HG02588 (cell line): ENCODE measurements around the gene CDC25C.
"Not testable (repeated sequence)": the region's sequence is repeated elsewhere in the genome, so short reads cannot be mapped to it uniquely, and the experiment has no call there.

Source experiments
- ATAC-seq: cut with Tn5 transposase; IDR thresholded peaks from one replicate; pipeline ENCODE4 v1.9.1; 2021; ENCODE audit warnings: mild to moderate bottlenecking, moderate library complexity; ENCODE audit not compliant: unreplicated experiment

Gene CDC25C

DNA sequence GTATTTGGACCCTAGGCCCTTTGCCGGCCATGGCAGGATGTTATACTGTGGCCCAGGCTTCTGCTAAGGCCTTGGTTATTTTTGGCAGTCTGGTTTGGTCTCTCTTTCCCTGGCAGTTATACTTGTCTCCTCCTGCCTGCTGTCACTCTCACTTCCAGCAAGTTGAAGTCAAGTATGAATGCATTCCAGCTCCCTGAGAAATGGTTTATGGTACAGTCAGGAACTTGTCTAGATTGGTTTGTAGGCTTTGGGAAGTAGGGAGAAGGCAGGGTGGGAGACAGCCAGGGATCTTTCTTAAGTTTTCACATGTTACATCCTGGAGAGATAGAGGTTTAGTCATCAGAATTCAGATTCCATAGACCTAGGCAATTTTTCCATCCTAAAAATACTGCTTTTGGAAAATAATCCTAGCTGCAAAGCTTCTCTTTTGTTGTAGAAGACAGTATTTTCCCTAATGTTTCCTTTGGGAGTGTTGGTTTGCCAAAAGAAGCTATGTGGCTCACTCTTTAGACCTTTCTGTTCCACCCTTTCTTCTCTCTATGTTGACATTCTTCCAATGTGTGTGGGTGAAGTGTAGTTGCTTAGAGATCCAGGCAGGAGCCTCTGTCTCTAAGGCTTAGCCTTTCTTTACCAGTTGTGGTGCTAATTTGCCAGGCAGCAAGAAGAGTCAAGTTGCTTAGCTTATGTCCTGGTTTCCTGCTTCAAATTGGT lies 18.4 kb upstream of the CDC25C start:
- no peak for ATAC-seq

DNA sequence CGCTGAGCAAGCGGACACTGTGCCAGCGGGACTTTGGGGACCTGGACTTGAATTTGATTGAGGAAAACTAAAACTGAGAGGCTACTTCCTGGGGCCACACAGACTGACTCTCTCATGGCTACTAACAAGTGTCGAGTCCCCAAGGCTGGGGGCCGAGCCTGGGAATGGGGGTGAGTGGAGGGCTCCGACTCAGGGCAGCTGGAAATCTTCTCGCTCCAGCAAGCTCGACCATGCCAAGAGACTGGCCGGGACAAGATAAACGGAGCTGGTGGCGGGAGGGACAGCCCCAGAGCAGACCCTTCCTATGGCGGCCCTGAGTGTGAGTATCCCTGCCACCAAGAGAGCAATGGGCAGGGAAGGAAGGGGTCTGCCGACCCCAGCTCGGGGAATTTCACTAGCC lies 15.3 kb upstream of the CDC25C start:
- no peak for ATAC-seq

DNA sequence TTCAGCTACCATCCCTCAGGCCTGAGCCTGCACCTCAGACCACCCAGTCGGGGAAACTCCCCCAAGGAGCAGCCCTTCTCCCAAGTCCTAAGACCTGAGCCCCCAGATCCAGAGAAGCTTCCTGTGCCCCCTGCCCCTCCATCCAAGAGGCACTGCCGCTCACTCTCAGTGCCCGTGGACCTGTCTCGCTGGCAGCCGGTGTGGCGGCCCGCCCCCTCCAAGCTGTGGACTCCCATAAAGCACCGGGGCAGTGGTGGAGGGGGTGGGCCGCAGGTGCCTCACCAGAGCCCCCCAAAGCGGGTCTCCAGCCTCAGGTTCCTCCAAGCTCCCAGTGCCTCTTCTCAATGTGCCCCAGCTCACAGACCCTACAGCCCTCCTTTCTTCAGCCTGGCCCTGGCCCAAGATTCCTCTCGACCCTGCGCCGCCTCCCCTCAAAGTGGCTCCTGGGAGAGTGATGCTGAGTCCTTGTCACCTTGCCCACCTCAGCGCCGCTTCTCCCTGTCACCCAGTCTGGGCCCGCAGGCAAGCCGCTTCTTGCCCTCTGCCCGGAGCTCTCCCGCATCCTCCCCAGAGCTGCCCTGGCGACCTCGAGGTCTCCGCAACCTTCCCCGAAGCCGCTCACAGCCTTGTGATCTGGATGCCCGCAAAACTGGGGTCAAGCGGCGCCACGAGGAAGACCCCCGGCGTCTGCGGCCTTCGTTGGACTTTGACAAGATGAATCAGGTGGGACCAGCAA lies 13.5 kb upstream of the CDC25C start:
- ATAC-seq: no peak

DNA sequence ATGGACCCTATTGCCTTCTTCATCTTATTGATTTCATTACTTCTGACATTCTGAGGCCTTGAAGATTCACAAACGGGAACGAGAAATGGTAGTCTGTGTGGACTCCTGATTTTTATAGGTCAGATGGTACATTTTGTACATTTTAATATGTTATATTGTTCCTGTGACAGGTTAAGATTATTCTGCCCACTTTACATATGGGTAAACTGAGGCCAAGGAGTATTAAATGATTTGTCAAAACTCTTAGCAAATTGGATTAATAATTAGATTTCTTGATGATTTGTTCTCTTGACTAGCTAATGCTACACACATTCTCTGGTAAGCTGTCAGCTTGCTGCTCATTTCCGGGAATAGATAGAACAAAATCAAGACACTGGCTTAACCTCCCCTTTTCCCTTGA lies 8.4 kb upstream of the CDC25C start:
- ATAC-seq: no peak

DNA sequence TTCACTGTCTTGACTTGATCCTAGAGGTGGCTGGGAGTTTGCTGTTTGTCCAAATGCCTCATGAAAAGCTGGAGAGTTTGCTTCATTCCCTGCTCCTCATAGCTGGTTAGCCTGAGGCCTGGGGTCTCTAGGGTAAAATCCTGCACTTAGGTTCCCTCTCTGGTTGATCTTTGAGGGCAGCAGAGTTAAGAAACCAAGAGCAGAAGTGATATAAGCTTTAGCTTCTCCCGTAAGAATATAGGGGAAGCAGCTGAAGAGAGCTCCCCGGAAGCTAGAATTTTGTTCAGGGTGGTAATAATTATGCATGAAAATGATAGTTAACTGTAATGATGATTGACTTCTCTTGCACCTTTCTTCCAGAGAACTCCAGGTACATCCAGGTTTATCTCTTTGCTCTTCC lies 7.9 kb upstream of the CDC25C start:
- no peak for ATAC-seq

DNA sequence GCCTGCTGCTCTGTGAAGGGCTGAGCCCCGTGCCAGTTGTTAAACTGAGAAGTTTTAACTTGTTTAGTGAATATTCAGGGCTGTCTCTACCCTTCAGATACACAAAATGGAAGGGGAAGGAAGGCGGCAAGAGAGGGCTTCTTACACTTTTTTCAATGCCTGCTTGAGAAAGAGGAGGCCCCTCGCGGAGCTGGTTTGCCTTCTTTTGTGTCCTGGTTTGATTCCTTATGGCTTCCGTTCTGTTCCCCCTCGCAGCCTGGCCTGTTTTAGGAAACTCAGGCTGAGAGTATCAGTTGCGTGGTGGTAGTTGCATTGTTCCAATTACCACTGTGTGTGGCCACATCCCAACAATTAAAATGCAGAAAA lies 7.5 kb upstream of the CDC25C start:
- ATAC-seq: no peak

DNA sequence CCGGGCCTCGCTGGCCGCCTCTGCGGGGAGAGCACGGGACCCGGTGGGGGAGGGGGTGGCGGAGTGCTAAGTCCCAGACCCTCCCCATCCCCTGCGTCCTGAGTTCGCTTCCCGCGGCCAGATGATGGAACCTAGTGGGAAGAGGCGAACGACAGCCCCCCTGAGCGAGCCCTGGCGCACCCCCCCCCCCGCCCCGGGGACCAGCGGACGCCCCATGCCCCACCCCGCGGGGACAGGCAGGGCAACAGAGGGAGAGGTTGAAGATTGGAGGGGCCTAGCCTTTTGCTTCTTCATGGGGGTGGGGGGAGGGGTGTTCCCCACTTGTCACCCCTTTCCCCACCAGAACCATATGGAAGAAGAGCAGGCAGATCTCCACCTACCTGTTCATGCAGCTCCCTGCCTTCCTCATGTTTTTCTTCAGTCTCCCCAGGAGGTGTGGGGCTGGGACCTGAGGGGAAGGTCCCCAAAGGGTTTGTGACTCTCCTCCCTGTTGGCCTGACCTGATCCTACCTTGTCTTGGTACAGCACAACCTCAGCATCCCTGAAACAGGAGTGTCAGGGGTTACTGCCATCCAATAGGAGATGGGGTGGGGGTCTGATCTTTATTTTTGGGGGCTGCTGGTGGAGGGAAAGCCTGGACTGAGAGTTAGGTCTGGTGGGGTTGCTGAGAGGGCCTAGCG lies 6.9 kb upstream of the CDC25C start:
- ATAC-seq: no peak

DNA sequence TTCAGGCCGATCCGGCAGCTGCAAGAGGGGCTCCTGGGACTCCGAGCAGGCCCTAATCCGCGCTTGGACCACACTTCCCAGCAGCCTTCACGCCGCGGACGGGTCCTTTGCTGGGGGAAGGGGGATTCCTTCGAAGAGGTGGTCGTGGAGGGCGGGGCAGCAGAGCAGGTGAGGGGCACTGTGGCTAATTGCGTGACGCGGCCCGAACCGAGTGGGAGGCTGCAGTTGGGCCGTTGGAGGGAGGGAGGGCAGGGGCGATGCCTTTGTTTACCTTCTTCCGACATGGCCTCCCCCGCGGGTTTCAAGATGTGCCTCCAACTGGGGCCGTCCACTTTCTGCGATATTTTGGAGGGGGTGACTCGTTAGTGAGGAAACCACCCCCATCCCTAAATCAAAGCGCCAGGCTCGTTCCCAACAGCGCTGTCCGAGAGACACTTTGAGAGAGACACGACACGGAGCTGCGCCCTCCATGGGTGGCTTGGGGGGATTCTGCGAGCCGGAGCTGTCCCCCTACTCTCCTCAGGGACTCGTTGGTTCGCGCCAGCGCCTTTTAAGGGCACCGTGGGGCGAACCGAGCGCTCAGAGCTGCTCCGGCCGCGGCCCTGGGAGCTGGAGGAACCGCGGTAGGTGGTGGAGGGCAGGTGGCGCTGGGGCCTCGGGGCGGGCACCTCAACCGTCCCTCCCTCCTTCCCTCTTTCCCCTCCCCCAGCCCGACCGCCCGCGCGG lies 6.2 kb upstream of the CDC25C start, which contains the start of gene FAM53C:
FAM53C (plus strand) TSS at position 582 of the 726 bp plus-strand sequence. CDS start 3,070 bp downstream, outside the sequence.
- peak; percentile 84 for ATAC-seq

DNA sequence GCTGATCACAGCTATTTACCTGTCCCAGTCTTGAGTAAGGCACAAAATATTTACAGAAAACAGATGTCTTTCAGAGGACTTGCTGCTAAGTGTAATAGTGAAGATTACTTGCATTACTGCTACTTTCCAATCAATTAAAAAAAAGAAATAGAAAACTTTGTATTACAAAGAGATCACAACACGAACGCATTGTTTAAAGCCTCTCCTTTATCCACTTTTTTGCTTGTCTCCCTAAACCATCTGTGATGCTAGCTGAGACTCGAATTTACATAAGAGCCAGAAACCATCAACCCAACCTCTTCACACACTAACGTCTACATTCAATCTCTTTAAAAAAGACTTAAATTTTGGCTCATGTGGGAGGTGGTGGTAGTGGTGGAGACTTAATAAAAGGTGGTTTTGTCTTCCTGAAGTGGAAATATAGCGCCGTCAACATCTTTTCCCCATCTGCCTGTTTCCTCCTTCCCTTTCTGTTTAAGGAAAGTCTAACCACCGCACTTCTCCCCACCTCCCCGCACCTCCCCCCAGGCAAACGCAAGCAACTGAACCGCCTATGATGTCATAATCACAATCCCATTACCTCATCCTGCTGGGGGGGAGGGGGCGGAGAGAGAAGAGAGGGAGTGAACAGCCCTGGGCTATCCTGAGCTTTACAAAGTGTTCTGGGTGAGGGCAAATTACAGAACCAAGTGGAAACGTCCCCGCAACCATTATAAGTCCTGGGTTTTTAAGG lies 5.5 kb upstream of the CDC25C start:
- ATAC-seq: peak; percentile 21

DNA sequence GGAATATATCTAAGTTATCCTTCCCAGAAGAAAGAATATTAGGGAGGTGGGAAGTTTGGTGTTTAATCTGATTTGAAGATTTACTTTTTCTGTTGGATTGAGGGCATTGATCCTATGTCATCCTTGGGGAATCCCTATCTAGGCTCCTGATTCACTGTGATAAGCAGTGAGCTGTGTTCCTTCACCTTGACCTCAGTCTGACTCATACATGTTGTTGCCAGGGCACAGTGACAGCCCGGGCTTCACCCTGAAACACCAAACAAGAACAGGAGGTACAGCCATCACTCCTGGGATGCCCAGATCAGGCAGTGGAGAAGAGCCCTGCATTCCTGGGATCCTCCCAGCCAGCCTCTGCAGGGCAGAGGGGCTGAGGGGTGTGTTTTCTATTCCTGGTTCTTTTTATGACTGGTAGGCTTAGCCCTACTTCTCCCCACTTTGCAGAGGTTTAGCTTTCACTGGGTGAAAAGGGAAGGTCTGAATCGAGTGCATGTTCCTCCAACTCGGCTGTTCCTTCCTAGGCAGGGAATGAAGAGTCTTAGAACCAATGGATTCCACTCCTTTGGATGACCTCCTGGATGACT lies 3.4 kb upstream of the CDC25C start:
- no peak for ATAC-seq

DNA sequence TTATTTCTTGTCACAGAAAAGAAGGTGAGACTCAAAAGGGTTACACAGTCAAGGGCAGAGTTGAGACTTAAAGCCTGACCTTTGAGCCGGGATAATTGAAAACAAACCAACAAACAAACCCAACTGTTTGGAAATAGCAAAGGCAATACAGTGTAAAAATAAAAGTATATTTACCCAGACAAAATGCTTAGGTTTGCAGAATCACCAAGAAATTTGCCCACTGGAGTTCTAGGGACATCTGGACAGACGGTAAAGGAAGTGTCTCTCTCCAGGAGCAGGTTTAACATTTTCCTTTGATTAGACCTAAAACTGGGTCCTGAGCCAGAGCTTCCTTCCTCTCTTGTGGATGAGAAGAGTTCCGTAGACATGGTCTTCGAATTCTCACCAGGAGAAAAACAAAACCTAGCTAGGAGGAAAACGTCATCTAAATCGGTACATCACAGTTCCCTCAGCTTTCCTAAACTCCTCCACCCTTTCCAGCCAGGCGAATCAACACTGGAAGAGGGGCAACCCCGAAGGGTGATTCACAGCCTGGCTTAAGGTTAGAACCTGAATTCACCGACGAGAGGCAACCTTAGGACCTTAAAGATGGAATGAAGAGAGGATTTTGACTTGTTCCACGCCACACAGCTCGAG lies 673 bp downstream of the CDC25C start:
- no peak for ATAC-seq

DNA sequence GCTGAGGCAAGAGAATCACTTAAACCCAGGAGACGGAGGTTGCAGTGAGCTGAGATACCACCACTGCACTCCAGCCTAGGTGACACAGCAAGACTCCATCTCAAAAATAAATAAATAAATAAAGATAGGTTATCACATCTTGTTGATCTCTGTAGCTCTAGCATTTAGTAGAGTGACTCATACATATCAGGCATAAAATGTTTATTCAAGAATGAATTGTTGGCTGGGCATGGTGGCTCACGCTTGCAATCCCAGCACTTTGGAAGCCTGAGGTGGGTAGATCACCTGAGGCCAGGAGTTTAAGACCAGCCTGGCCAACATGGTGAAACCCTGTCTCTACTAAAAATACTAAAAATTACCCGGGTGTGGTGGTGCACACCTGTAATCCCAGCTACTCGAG lies 13.4 kb downstream of the CDC25C start:
- ATAC-seq: not testable (repeated sequence)

DNA sequence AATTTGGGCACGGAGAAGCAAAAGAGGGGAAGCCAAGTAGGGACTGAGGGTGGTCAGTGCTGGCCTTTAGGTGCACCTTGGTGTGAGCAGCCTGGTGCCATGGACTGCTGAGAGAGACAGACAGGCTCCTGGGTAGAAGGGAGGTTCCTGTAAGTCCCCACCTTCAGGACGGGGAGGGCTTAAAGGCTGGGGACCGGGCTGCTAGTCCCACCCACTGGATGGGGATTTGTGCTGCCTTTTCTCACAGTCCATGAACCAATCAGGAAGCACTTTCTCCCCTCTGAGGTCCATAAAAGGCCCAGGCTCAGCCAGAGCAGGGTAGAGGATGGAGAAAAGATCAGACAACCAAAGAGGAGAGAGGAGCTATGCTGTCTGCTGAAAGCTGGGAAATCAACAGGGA lies 15.2 kb downstream of the CDC25C start:
- ATAC-seq: no peak

DNA sequence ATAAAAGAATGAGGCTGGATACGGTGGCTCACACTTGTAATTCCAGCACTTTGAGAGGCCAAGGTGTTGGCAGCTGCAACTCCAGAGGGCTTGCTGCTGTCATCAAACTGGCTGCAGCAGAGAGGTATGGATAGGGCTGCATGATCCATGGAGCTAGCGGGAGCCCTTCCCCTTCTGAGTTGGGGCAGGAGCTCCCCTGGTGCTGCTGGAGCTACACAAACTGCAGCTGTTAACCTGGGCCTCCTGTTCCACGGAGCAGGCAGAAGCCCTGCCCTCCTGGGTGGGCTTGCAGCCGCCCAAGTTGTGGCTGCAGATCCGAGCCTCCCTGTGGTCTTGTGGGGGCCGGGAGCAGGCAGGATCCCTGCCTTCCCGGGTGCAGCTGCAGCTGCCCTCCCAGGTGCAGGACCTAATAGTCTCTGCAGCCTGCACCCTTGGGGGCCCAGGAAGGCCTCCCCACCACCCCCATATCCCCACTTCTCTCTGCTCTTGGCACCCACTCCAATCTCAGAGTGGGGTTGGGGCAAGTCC lies 15.8 kb downstream of the CDC25C start:
- ATAC-seq: no peak

DNA sequence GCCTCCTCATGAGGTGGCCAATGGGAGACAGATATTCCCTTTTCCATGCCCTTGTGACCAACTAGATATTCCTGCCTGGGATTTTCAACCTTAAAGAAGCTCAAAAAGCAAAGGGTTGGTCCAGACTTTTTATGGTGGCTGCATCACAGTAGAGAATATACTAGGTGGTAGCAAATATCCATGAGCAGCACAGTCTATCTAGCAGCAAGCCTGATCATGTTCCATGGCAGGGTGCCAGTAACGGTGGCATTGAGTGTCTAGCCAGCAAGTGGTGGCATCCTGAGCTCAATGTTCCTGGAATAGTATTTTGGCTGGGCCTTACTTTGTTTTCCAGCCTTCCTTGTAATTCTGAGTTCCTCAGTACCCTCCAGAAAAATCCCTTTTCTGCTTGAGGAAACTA lies 25.8 kb downstream of the CDC25C start:
- no peak for ATAC-seq

DNA sequence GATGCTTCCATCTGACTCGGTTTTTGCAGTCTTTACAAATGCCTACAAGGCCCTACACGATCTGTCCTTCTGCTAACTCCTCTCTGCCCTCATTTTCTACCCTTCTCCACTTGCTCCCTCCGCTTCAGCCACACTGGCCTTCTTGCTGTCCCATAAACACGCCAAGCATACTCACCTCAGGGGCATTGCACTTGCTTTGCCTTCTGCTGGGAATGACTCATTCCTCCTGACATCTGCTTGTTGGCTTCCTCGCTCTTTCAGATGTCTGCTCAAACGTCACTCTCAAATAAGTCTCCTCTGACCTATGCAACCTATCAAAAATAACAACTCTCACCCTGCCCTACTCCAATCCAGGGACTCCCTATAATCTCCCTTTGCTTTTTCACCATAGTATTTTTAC lies 28.2 kb downstream of the CDC25C start:
- no peak for ATAC-seq

DNA sequence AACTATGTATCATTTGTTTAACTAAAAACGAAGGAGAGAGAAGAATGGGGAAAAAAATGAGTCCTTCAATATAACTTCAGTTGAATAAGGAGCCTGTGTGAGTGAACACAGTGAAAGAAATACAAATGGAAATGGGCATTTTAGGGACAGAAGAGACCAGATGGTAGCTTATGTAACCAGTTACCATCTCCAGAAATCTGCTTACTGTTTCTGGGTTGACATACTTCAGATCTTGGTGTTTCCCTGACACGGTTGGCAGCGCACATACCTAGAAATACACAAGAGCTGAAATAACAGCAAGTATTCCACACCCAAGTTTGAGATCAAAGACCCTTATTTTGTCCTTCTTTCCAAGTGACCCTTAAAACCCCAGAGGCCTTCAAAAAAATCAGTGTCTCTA lies 42.3 kb downstream of the CDC25C start:
- ATAC-seq: no peak

DNA sequence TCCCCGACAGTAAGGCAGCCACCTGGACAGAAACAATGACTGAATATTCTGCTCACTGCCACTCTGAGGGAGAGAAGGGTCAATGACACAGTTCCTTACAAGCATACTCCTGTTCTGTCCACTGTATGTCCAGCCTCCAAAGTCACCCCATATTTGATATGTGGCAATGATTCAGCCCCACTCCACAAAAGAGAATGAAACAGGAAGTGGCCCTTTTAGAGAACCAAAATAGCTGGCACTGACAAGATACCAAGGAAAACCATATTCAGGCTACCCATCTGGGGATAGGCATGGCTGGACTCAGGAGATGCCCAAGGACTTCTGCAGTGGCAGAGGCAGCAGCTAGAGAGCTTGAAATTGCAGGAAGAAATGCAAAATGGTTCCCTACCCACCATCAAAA lies 44.4 kb downstream of the CDC25C start:
- no peak for ATAC-seq

DNA sequence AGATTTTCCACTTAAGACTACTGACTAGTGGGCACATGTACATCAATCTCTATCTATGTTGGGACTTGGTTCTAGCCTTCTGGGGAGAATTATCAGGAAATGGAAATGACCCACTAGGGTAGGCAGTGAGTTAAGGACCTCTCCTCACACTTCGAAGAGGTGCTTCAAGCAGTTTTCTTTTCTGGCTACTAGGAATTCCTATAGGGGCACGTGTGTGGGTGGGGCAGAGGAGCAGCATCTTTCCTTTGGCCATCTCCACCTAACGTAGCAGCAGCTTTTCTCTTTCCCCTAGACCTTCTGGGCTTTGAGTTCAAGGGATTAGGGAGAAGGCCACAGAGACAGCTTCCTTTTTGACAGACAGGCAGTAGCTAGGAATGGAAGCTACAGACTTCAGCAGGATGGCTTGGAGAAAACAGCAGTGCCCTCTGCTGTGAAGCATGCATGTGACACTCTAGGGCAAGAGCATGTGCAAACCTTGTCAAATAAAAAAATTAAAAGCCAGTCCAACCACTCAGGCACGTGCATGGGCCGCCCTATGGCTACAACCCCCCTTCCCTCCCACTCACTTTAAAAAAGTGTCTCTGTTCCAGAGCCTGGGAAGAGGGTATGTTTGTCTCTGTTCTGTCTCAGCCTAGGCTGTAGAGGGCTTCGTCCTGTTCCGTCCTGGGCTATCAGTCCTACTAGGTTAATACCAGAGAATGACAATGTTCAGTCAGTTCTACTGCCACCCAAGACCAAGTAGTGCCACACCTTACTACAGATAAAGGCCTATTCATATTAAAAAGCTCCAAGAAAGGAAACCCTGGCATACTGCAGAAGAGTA lies 48.5 kb downstream of the CDC25C start:
- no peak for ATAC-seq
